SU-DHL-6 (cell line): ENCODE data around the gene TCEA3.

Source experiments
- H2AFZ ChIP-seq: fragments of 200-600 bp; sonication (generic); 2 replicates; pipeline ENCODE4 v1.6.1; 2014; ENCODE audit warnings: low read depth, mild to moderate bottlenecking, moderate library complexity, mixed read lengths, antibody characterized with exemption, low read length; ENCODE audit not compliant: severe bottlenecking
- H3F3A ChIP-seq: fragments of 200-600 bp; shearing (Covaris generic); 2 replicates; pipeline ENCODE4 v1.6.0; 2016; ENCODE audit warnings: antibody characterized with exemption, mild to moderate bottlenecking; ENCODE audit not compliant: insufficient read depth
- H3K27ac ChIP-seq: fragments of 200-600 bp; sonication (generic); 2 replicates; pipeline ENCODE4 v1.5.1; 2016; ENCODE audit warnings: low read depth, mild to moderate bottlenecking, low read length, moderate library complexity, mixed read lengths
- H3K27me3 ChIP-seq: fragments of 200-600 bp; sonication (generic), shearing (Covaris generic); 2 replicates; pipeline ENCODE4 v1.6.0; 2014; ENCODE audit warnings: mild to moderate bottlenecking, low read length
- H3K36me3 ChIP-seq: fragments of 200-600 bp; sonication (generic); 2 replicates; pipeline ENCODE4 v1.6.1; 2014; ENCODE audit warnings: mild to moderate bottlenecking, low read length, mixed read lengths
- H3K4me2 ChIP-seq: fragments of 300-600, 200-600 bp; shearing (Covaris generic), sonication (generic); 2 replicates; pipeline ENCODE4 v1.6.0; 2014; ENCODE audit warnings: low read length, low read depth, mild to moderate bottlenecking; ENCODE audit not compliant: poor library complexity, severe bottlenecking
- H3K4me3 ChIP-seq: fragments of 200-600 bp; sonication (generic); 2 replicates; pipeline ENCODE4 v1.5.1; 2014; ENCODE audit warnings: antibody characterized with exemption, low read length, mild to moderate bottlenecking, mixed read lengths; ENCODE audit not compliant: insufficient read depth, poor library complexity, severe bottlenecking
- H3K79me2 ChIP-seq: fragments of 200-600 bp; sonication (generic); 2 replicates; pipeline ENCODE4 v1.6.1; 2014; ENCODE audit warnings: mild to moderate bottlenecking, low read length, moderate library complexity; ENCODE audit not compliant: insufficient read depth
- H3K9ac ChIP-seq: fragments of 200-600 bp; sonication (generic); 2 replicates; pipeline ENCODE4 v1.7.0; 2014; ENCODE audit warnings: mild to moderate bottlenecking, low read length
- H3K9me2 ChIP-seq: fragments of 200-600 bp; sonication (generic); replicated peaks from 2 replicates; pipeline ENCODE4 v1.6.1; 2014; ENCODE audit warnings: low read length; ENCODE audit not compliant: insufficient read depth
- H3K9me3 ChIP-seq: fragments of 200-600 bp; sonication (generic); 2 replicates; pipeline ENCODE4 v1.6.1; 2014; ENCODE audit warnings: low read length, mixed read lengths; ENCODE audit not compliant: insufficient read depth
- H4K20me1 ChIP-seq: fragments of 200-600 bp; sonication (generic); 2 replicates; pipeline ENCODE4 v1.6.1; 2014; ENCODE audit warnings: low read depth, mild to moderate bottlenecking, antibody characterized with exemption, low read length, moderate library complexity, mixed read lengths
- EZH2phosphoT487 ChIP-seq: fragments of 200-600 bp; sonication (generic), shearing (Covaris generic); conservative IDR thresholded peaks from 2 replicates; pipeline ENCODE4 v1.6.1; 2018; ENCODE audit warnings: mild to moderate bottlenecking, antibody characterized with exemption, low read length, moderate library complexity, mixed read lengths
- TF ChIP-seq, protein P1 (sequence below): fragments of 200-600 bp; sonication (generic); IDR thresholded peaks from one replicate; pipeline ENCODE4 v1.5.1; 2017; ENCODE audit warnings: antibody characterized with exemption, mild to moderate bottlenecking, low read length, moderate library complexity; ENCODE audit not compliant: insufficient read depth, poor library complexity, severe bottlenecking

The TCEA3 gene

DNA sequence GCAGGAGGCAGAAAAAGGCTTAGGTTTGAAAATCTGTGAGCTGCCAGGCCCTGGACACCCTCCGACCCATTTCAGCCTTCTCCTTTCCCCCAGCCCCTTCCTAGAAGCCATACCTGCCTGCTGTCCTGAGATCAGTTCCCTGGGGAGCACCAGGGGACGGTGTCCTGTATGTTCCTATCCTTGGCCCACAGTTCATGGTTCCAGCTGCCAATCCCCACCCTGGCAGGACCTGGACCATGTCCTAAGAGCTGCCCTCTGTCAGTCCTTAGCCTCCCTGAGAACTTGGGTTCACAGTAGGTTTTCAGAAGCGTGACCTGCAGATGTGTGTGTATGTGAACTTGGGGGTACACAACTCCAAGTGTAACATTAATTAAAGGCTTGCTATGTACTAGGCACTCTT is 3.8 kb downstream of the TCEA3 start:
- Histone ChIP-seq H3K9me2 (no peaks in the 10 kb centered on the region), H3K9ac (no peak overlapping the region), H3F3A (no peaks in the 10 kb centered on the region), H3K36me3 (no peaks in the 10 kb centered on the region), H3K79me2 (no peaks in the 10 kb centered on the region), H3K4me2 (no peak overlapping the region), H3K9me3 (no peaks in the 10 kb centered on the region), H3K4me3 (no peak overlapping the region), H2AFZ (no peak overlapping the region), H3K27me3 (no peaks in the 10 kb centered on the region), H3K27ac (no peak overlapping the region), H4K20me1 (no peaks in the 10 kb centered on the region)
- TF ChIP-seq, protein P1, sequence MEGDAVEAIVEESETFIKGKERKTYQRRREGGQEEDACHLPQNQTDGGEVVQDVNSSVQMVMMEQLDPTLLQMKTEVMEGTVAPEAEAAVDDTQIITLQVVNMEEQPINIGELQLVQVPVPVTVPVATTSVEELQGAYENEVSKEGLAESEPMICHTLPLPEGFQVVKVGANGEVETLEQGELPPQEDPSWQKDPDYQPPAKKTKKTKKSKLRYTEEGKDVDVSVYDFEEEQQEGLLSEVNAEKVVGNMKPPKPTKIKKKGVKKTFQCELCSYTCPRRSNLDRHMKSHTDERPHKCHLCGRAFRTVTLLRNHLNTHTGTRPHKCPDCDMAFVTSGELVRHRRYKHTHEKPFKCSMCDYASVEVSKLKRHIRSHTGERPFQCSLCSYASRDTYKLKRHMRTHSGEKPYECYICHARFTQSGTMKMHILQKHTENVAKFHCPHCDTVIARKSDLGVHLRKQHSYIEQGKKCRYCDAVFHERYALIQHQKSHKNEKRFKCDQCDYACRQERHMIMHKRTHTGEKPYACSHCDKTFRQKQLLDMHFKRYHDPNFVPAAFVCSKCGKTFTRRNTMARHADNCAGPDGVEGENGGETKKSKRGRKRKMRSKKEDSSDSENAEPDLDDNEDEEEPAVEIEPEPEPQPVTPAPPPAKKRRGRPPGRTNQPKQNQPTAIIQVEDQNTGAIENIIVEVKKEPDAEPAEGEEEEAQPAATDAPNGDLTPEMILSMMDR = no peak
- TF ChIP-seq EZH2phosphoT487 = no peak

DNA sequence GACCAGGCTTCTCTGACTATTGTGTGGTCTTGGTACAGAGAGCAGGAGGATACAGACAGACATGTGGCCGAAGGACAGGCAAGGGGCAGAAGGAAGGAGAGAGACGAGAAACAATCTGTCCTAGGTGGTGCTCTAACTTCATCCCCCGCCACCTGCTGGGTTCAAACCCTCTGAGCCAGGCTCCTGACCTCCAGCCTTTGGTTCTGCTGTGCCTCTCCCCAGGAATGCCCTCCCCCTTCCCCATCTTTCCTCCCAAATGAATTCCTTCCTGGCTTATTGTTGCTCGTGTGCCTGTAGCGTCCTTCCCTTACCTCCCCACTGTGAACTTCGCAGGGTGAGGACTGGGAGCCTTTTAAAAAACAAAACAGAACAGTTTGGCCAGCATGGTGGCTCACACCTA is 5.4 kb downstream of the TCEA3 start:
- Histone ChIP-seq H3F3A (no peaks in the 10 kb centered on the region), H3K36me3 (no peaks in the 10 kb centered on the region), H3K9me3 (no peaks in the 10 kb centered on the region), H3K27ac (no peak overlapping the region), H3K27me3 (no peaks in the 10 kb centered on the region), H2AFZ (no peak overlapping the region), H3K79me2 (no peaks in the 10 kb centered on the region), H3K9me2 (no peaks in the 10 kb centered on the region), H3K9ac (no peak overlapping the region), H3K4me3 (no peak overlapping the region), H3K4me2 (no peak overlapping the region), H4K20me1 (no peaks in the 10 kb centered on the region)
- TF ChIP-seq, protein P1 = no peak

DNA sequence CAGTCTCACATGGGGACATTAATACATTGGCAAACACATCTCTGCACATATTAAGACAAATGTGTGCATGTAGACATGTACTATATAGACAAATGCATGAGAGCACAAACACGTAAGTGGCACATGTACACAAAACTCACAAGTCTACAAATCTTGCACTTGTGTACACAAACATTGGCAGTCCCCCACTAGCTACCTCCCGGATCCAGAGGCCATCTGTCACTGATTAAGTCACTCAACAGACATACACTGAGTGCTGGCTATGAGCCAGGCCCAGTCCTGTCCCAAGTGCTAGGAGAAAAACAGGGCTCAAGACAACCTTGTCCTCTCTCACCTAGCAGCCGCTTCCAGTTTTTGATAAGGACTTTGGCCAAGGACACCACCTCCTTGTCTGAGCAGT is 7.0 kb downstream of the TCEA3 start:
- Histone ChIP-seq H3K79me2 (no peaks in the 10 kb centered on the region), H3K27me3 (no peaks in the 10 kb centered on the region), H2AFZ (no peak overlapping the region), H3K36me3 (no peaks in the 10 kb centered on the region), H3K4me2 (no peak overlapping the region), H3K9me2 (no peaks in the 10 kb centered on the region), H3K27ac (no peak overlapping the region), H4K20me1 (no peaks in the 10 kb centered on the region), H3K9ac (no peak overlapping the region), H3F3A (no peaks in the 10 kb centered on the region), H3K9me3 (no peaks in the 10 kb centered on the region), H3K4me3 (no peak overlapping the region)
- TF ChIP-seq, protein P1 = no peak
- no peak for TF ChIP-seq EZH2phosphoT487

DNA sequence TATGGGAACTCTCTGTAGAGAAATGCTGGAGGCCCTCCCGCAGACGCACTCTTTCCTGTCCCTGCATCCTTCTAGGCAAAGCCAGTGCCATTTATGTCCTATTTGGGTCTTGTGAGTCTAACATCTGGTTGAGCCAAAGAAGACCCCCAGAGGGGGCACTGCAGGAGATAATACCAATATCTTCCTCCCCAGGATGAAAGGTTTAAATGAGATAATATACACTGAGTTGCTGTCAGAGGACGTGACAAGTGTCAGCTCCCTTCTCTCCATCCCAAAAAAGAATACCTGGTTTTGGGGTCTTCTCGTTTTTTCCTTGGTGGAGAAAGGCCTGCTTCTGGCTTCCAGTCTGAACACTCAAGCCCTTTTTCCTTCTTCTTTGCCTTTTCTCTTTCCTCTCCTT is 7.6 kb downstream of the TCEA3 start:
- no peak for TF ChIP-seq EZH2phosphoT487
- TF ChIP-seq, protein P1 = no peak
- H3K79me2 ChIP-seq = no peaks in the 10 kb centered on the region
- no peak overlapping the region for H3K4me2 ChIP-seq
- no peak overlapping the region for H3K9ac ChIP-seq
- no peaks in the 10 kb centered on the region for H3K27me3 ChIP-seq
- no peak overlapping the region for H2AFZ ChIP-seq
- no peaks in the 10 kb centered on the region for H4K20me1 ChIP-seq
- H3K9me2 ChIP-seq = no peaks in the 10 kb centered on the region
- H3K36me3 ChIP-seq = no peaks in the 10 kb centered on the region
- no peaks in the 10 kb centered on the region for H3F3A ChIP-seq
- no peak overlapping the region for H3K4me3 ChIP-seq
- H3K27ac ChIP-seq = no peak overlapping the region
- H3K9me3 ChIP-seq = no peaks in the 10 kb centered on the region
